ENCODE measurements around the gene KRTAP4-9.
"Not testable (repeated sequence)": the region's sequence is repeated elsewhere in the genome, so short reads cannot be mapped to it uniquely, and the experiment has no call there.

KRTAP4-9 gene

GRCh38 chr17:41126412-41126811 is 21.2 kb downstream of the KRTAP4-9 start:
- DNase-seq (ENCODE audit: low read depth in 1 of 2, low spot score in 1 of 2): no peak

- DNase-seq (ENCODE audit: low read depth in 1 of 2, low spot score in 1 of 2): no peak
Measured at GRCh38 chr17:41127371-41127770, 22.2 kb downstream of the KRTAP4-9 start.

- no peak for DNase-seq (ENCODE audit: low read depth in 1 of 2, low spot score in 1 of 2)
Measured at GRCh38 chr17:41131979-41132378, 26.8 kb downstream of the KRTAP4-9 start.

GRCh38 chr17:41133880-41134735 is 28.9 kb downstream of the KRTAP4-9 start:
- DNase-seq (ENCODE audit: low read depth in 1 of 2, low spot score in 1 of 2): no peak

- not testable (repeated sequence) for DNase-seq (ENCODE audit: low read depth in 1 of 2, low spot score in 1 of 2)
Measured at GRCh38 chr17:41139865-41140264, 34.7 kb downstream of the KRTAP4-9 start.

GRCh38 chr17:41140360-41141131 is 35.4 kb downstream of the KRTAP4-9 start, which contains the start of gene KRTAP4-6:
TSS of gene KRTAP4-6 (minus strand) at chr17:41140544. CDS start at chr17:41140487, 57 bp downstream.
- DNase-seq (ENCODE audit: low read depth in 1 of 2, low spot score in 1 of 2): no peak

- no peak for DNase-seq (ENCODE audit: low read depth in 1 of 2, low spot score in 1 of 2)
Measured at GRCh38 chr17:41141361-41141760, 36.2 kb downstream of the KRTAP4-9 start.

GRCh38 chr17:41144846-41145245 is 39.7 kb downstream of the KRTAP4-9 start:
- no peak for DNase-seq (ENCODE audit: low read depth in 1 of 2, low spot score in 1 of 2)

- no peak for DNase-seq (ENCODE audit: low read depth in 1 of 2, low spot score in 1 of 2)
Measured at GRCh38 chr17:41145261-41145660, 40.1 kb downstream of the KRTAP4-9 start.

GRCh38 chr17:41147531-41148204 is 42.5 kb downstream of the KRTAP4-9 start:
- DNase-seq (ENCODE audit: low read depth in 1 of 2, low spot score in 1 of 2): no peak

GRCh38 chr17:41148971-41149651 is 43.9 kb downstream of the KRTAP4-9 start:
- not testable (repeated sequence) for DNase-seq (ENCODE audit: low read depth in 1 of 2, low spot score in 1 of 2)

GRCh38 chr17:41149652-41149985 is 44.4 kb downstream of the KRTAP4-9 start, which contains the start of gene KRTAP4-5:
TSS of gene KRTAP4-5 (minus strand) at chr17:41149825. CDS start at chr17:41149767, 58 bp downstream.
- no peak for DNase-seq (ENCODE audit: low read depth in 1 of 2, low spot score in 1 of 2)

GRCh38 chr17:41150026-41150425 is 44.8 kb downstream of the KRTAP4-9 start:
- DNase-seq (ENCODE audit: low read depth in 1 of 2, low spot score in 1 of 2): no peak

GRCh38 chr17:41151525-41151924 is 46.3 kb downstream of the KRTAP4-9 start:
- no peak for DNase-seq (ENCODE audit: low read depth in 1 of 2, low spot score in 1 of 2)

- no peak for DNase-seq (ENCODE audit: low read depth in 1 of 2, low spot score in 1 of 2)
Measured at GRCh38 chr17:41153856-41154255, 48.7 kb downstream of the KRTAP4-9 start.

All from activated T-helper 1 cell treated with anti-CD3 and anti-CD28 coated beads, Interleukin-2, amount 50 U/mL, for 16 hours (primary cell).